ENCODE data around the gene TREML4.
A peak's percentile ranks its signal among the peaks of the same experiment; 100 is the strongest.

Gene TREML4

DNA sequence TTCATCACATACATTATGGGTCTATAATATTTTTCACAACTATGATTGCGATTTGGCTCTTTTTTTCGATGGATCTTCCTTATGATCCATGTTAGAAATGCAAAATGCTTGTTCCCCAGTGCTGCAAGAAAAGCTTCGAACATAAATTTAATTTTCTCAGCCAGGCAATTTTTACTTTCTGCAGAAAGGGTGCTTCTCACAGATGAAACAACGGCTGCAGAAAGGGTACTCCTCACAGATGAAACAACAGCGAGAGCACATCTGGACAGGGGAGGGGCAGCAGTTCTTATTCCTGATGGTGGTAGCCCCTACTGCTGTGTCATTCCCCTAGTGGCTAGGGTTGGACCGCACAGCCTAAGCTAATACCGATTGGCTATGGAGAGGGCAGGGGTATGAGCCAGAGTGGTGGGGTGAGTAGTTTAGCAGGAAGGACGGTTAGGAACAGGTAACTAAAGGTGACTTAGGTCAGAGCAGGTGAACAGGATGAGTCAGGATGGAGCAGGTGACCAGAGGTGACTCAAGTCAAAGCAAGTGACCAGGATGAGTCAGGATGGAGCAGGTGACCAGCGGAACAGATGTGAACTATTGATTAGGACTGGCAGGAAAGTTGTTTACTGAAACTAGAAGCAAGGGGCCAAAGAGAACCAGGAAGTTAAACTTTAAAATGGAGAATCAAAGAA lies 13.4 kb upstream of the TREML4 start:
- Histone ChIP-seq H3K27ac (ENCODE audit: extremely low read depth, low read depth, low read length) (no peak overlapping the region), H3K9me3 (ENCODE audit: control insufficient read depth, insufficient read depth, low read depth, low read length) (no peaks in the 10 kb centered on the region; the same call in 1 of the 2 replicates), H3K36me3 (ENCODE audit: control insufficient read depth in 2 of 2, insufficient read depth in 1 of 2, low read length in 2 of 2) (no peaks in the 10 kb centered on the region), H3K4me3 (ENCODE audit: low read depth, low read length) (no peak overlapping the region), H3K4me1 (ENCODE audit: control insufficient read depth, insufficient read depth, low read length) (no peaks in the 10 kb centered on the region)
- ChIA-PET POLR2A (no interaction called here), CTCF (interaction anchor here (0.7 kb wide), 1 partner anchor 1102 kb away, joined by 3 read pairs; no protein-coding TSS in a partner anchor)
- peak; percentile 91 for TF ChIP-seq SETDB1 (IDR thresholded peaks at IDR 0.05; ENCODE audit: insufficient read length, low read length)
- TF ChIP-seq, protein P1, sequence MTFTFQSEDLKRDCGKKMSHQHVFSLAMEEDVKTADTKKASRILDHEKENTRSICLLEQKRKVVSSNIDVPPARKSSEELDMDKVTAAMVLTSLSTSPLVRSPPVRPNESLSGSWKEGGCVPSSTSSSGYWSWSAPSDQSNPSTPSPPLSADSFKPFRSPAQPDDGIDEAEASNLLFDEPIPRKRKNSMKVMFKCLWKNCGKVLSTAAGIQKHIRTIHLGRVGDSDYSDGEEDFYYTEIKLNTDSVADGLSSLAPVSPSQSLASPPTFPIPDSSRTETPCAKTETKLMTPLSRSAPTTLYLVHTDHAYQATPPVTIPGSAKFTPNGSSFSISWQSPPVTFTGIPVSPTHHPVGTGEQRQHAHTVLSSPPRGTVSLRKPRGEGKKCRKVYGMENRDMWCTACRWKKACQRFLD (tag by site-specific recombination; IDR thresholded peaks at IDR 0.05) = no peak

DNA sequence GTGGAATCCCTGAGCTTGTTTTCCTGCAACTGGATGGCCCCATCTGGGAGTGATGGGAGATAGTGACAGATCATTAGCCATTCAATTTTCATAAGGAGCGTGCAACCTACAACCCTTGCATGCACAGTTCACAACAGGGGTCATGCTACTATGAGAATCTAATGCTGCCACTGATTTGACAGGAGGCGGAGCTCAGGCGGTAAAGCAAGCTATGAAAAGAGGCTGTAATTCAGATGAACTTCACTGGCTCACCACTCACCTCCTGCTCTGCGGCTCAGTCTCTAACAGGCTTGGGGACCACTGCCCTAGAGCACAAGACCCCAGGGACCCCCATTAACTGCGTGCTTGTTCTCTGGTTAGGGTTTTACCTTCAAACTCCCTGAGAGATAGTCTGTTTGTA lies 12.4 kb upstream of the TREML4 start:
- Histone ChIP-seq H3K36me3 (ENCODE audit: control insufficient read depth in 2 of 2, insufficient read depth in 1 of 2, low read length in 2 of 2) (no peaks in the 10 kb centered on the region), H3K9me3 (ENCODE audit: control insufficient read depth, insufficient read depth, low read depth, low read length) (no peaks in the 10 kb centered on the region; the same call in 1 of the 2 replicates), H3K27ac (ENCODE audit: extremely low read depth, low read depth, low read length) (no peak overlapping the region), H3K4me3 (ENCODE audit: low read depth, low read length) (no peak overlapping the region), H3K4me1 (ENCODE audit: control insufficient read depth, insufficient read depth, low read length) (no peaks in the 10 kb centered on the region)
- TF ChIP-seq, protein P1 (tag by site-specific recombination; IDR thresholded peaks at IDR 0.05) = no peak
- TF ChIP-seq ZBTB7A (tag by site-specific recombination; IDR thresholded peaks at IDR 0.05; ENCODE audit: low read depth) (no peak), ZSCAN30 (tag by site-specific recombination; IDR thresholded peaks at IDR 0.05) (no peak), RBAK (tag by site-specific recombination; IDR thresholded peaks at IDR 0.05) (no peak), HOXC10 (CRISPR knock-in tag; IDR thresholded peaks at IDR 0.05) (no peak)
- CTCF ChIA-PET = no interaction called here
- POLR2A ChIA-PET = no interaction called here

DNA sequence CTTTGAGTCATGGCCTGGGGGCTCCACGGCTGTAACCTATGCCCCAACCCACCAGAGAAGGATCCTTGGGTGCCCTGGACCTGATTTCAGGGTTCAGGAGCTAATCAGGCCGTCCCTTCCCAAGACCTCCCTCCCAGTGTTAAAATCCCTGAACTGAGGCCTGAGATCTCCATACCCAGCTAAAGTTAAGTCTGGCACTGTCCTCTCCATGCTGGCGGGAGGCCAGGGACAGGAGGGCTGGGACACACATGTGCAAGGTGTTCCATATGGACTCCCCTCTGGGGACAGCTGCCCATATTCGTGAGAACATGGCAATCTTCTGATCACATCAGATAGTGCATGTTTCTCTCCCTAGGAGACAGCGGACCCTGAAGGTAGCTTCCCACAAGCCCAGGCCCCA lies 11.5 kb upstream of the TREML4 start:
- CTCF ChIA-PET = no interaction called here
- POLR2A ChIA-PET = no interaction called here

More for the DNA sequence above, 11.5 kb upstream of the TREML4 start:
- H3K4me1 ChIP-seq (ENCODE audit: control insufficient read depth, insufficient read depth, low read length) = no peaks in the 10 kb centered on the region
- no peaks in the 10 kb centered on the region for H3K36me3 ChIP-seq (ENCODE audit: control insufficient read depth in 2 of 2, insufficient read depth in 1 of 2, low read length in 2 of 2)
- H3K9me3 ChIP-seq (ENCODE audit: control insufficient read depth, insufficient read depth, low read depth, low read length) = no peaks in the 10 kb centered on the region; the same call in 1 of the 2 replicates
- H3K4me3 ChIP-seq (ENCODE audit: low read depth, low read length) = no peak overlapping the region
- no peak overlapping the region for H3K27ac ChIP-seq (ENCODE audit: extremely low read depth, low read depth, low read length)
- no peak for TF ChIP-seq ZNF837 (tag by site-specific recombination; IDR thresholded peaks at IDR 0.05)
- TF ChIP-seq, protein P2, sequence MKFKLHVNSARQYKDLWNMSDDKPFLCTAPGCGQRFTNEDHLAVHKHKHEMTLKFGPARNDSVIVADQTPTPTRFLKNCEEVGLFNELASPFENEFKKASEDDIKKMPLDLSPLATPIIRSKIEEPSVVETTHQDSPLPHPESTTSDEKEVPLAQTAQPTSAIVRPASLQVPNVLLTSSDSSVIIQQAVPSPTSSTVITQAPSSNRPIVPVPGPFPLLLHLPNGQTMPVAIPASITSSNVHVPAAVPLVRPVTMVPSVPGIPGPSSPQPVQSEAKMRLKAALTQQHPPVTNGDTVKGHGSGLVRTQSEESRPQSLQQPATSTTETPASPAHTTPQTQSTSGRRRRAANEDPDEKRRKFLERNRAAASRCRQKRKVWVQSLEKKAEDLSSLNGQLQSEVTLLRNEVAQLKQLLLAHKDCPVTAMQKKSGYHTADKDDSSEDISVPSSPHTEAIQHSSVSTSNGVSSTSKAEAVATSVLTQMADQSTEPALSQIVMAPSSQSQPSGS (tag by site-specific recombination; IDR thresholded peaks at IDR 0.05; ENCODE audit: low read depth) = no peak
- no peak for TF ChIP-seq OSR2 (tag by site-specific recombination; IDR thresholded peaks at IDR 0.05)
- TF ChIP-seq PRDM1 (tag by site-specific recombination; IDR thresholded peaks at IDR 0.05) = no peak
- TF ChIP-seq ZSCAN16 (tag by site-specific recombination; IDR thresholded peaks at IDR 0.05) = no peak
- no peak for TF ChIP-seq ZNF341 (tag by site-specific recombination; IDR thresholded peaks at IDR 0.05; ENCODE audit: low read depth)
- TF ChIP-seq, protein P3, sequence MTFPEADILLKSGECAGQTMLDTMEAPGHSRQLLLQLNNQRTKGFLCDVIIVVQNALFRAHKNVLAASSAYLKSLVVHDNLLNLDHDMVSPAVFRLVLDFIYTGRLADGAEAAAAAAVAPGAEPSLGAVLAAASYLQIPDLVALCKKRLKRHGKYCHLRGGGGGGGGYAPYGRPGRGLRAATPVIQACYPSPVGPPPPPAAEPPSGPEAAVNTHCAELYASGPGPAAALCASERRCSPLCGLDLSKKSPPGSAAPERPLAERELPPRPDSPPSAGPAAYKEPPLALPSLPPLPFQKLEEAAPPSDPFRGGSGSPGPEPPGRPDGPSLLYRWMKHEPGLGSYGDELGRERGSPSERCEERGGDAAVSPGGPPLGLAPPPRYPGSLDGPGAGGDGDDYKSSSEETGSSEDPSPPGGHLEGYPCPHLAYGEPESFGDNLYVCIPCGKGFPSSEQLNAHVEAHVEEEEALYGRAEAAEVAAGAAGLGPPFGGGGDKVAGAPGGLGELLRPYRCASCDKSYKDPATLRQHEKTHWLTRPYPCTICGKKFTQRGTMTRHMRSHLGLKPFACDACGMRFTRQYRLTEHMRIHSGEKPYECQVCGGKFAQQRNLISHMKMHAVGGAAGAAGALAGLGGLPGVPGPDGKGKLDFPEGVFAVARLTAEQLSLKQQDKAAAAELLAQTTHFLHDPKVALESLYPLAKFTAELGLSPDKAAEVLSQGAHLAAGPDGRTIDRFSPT (tag by site-specific recombination; IDR thresholded peaks at IDR 0.05) = no peak
